GM12878 (cell line): Measurements from ENCODE around the gene NHS.

Experiments used
- BCL11A ChIP-seq: IDR thresholded peaks from 2 replicates; pipeline ENCODE4 v1.6.1; 2011; ENCODE audit warnings: low read depth, low read length
- DPF2 ChIP-seq: fragments of 450-650 bp; IDR thresholded peaks from 2 replicates; pipeline ENCODE4 v1.6.1; 2017; ENCODE audit warnings: mild to moderate bottlenecking
- PAX8 ChIP-seq: fragments of 450-650 bp; IDR thresholded peaks from 2 replicates; pipeline ENCODE4 v1.6.1; 2017; ENCODE audit warnings: mild to moderate bottlenecking, moderate library complexity
- POU2F2 ChIP-seq: IDR thresholded peaks from 3 replicates; pipeline ENCODE4 v1.6.1; 2011; ENCODE audit warnings: low read depth, mild to moderate bottlenecking, low read length, borderline replicate concordance

- TF ChIP-seq POU2F2 (no peak), BCL11A (no peak), PAX8 (no peak), DPF2 (no peak)
Measured at GRCh38 chrX:17656556-17656955, 281.6 kb downstream of the NHS start.
